GM15510 (cell line): ENCODE results near the gene TEX2.

Experiments
- POLR2A ChIP-seq: IDR thresholded peaks from 3 replicates; pipeline ENCODE4 v1.6.1; 2011; ENCODE audit warnings: borderline replicate concordance; ENCODE audit not compliant: insufficient read length; ENCODE audit errors: extremely low read depth

The TEX2 gene

DNA sequence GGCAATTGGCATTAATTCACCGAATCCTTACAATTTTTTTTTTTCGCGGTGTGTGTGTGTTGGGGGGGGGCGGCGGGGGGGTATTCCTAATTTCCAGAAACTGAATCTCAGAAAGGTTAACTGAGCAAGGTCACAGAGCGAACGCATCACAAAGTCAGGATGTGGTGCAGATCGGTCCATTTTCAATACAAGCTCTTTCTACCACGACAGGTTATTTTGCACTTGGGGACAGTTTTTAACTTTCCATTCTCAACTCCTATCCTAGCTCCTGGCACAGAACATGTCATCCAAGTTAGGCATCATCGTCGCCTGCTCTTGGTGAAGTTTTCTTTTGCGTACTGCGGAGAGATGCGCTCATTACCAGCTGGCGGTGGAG is 117.7 kb downstream of the TEX2 start:
- TF ChIP-seq POLR2A = no peak

DNA sequence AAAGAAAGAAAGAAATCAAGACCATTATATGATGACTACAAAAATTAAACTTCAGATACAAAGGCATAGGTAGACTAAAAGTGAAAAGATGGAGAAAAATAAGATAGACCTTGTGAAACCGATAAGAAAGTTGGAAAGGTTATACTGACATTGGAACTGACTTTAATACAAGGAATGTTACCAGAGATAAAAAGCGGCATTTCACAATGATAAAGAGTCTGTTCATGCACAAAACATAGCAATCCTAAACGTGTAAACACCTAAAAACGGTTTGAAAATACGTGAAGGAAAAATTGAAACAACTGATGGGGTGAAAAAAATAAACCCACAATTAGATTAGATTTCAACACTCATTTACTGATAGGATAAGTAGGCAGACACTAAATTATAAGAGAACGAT is 123.5 kb downstream of the TEX2 start:
- no peak for TF ChIP-seq POLR2A

DNA sequence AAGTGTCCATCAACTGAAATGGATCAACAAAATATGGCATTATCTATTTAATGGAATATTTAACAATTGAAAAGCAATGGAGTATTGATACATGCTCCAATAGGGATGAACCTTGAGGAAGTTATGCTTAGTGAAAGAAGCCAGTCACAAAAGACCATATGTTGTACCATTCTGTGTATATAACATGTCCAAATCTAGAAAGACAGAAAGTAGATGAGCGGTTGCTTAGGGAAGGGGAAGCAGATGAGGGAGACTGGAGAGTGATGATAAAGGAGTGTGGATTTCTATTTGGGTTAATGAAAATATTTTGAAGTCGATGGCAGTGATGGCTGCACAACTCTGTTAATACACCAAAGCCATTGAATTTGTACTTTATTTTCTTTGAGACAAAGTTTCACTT is 124.6 kb downstream of the TEX2 start:
- no peak for TF ChIP-seq POLR2A

DNA sequence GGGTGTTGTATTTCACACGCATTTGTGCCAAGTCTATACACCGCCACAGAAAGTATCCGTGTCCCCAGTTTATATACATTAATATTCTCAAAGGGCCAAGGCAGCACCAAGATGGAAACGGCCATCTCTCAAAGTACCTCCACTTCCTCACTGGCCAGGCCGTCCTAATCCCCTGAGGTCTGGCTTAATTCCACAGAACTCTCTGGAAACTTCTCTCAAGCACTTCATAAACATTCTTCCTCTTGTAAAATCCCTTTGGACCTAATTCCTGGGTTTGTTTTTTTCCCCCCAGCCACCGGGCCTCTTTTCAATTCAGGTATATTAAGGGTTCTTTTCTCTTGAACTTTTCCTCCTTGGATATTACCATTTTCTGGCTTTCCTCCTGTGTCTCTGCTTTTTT is 128.1 kb downstream of the TEX2 start:
- no peak for TF ChIP-seq POLR2A

DNA sequence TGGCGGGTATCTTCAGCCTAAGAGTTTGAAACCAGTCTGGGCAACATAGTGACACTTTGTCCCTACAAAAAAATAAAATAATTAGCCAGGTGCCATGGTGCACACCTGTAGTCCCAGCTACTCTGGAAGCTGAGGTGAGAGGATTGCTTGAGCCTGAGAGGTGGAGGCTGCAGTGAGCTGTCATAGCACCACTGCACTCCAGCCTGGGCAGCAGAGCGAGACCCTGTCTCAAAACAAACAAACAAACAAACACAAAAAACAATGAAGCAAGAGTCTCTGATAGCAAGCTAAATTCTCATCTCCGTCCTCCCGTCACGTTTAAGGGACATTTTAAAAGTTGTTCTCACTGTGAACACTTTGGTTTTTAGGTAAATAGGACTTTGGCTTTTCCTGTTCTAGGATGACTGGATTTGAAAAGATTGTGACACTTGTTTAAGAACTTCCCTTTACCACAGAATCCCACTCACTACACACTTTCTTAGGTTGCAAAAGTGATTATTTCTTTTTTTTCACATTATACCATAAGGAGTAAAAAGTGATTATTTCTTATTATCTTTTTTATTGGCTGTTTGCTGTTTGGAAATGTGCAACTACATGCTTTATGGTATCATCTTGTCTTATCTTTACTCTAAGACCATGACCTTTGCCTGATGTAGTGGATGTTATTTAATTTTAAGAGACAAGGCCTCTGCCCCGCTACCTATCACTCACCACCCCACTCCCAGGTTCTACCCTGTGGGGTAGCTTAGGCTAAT is 128.7 kb downstream of the TEX2 start:
- no peak for TF ChIP-seq POLR2A

DNA sequence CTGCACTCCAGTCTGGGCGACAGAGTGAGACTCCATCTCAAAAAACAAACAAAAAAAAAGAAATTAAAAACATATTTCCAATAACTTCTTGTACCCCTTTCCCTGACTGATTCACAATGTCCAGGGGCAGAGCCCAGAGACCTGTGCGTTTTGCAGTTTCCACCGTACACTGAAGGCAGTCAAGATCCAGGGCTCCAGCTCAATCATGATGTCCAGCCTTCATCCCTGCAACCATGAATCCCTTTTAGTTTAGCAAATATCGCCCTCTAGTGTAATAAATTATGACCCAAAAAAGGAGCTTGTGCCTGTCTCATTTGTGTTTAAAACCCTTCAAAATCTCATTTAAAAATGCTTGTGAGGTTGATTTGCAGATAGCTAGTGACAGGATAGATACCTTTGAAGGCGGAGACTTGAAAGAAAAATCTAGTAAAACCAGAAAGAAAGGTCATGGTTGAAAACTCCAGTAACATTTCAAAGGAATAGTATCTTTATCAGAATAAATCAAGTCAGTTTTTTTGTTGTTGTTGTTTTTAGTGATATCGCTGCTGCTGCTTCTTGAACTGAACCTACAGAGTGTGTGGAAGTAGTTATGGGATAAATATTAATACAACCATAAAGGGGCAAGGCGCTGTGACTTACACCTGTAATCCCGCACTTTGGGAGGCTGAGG is 129.4 kb downstream of the TEX2 start:
- no peak for TF ChIP-seq POLR2A

DNA sequence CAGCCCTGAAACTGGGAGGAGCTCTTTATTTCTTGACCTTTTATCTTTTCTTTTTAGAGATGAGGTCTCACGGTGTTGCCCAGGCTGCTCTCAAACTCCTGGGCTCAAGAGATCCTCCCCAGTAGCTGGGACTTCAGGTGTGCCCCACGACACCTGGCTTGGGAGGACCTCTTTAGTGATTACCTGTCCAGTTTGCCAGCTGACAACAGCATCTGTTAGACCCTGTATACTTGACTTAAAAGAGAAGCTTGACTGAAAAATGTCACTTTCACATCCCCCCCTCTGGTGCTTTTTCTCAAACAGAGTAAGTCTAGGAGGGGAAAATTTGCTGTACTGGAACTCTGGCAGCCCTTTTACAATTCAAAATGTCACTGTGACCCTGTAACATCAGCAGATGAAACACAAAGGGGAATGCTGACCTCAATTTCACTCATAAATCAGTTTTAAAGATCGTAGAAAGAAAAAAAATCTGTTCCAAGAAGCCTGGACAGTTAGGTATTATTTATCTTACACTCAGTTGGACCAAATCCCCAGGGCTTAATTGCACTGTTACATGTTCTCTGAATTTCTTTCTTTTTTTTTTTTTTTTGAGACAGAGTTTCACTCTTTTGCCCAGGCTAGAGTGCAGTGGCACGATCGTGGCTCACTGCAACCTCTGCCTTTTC is 131.3 kb downstream of the TEX2 start:
- TF ChIP-seq POLR2A = no peak

DNA sequence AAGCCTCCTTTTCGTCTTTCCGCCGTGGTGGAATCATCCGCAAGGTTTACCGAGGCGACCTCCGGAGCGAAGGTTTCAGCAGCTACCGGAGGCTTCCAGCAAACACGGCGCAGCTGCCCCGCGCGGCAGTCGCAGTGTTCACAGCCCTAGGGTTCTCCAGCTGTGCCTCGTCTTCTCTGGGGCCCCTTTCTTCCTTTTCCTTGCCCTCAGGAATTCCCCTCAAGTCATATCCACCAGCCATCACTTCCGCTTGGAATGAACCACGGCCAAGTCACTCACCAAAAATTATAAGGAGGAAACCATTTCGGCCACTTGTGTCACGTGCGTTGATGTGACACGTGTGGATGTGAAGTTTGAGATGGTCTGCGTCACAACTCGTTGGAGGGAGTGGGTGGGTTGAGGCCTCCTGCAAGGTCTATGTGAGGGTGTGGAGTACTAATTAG is 132.5 kb downstream of the TEX2 start:
- no peak for TF ChIP-seq POLR2A

DNA sequence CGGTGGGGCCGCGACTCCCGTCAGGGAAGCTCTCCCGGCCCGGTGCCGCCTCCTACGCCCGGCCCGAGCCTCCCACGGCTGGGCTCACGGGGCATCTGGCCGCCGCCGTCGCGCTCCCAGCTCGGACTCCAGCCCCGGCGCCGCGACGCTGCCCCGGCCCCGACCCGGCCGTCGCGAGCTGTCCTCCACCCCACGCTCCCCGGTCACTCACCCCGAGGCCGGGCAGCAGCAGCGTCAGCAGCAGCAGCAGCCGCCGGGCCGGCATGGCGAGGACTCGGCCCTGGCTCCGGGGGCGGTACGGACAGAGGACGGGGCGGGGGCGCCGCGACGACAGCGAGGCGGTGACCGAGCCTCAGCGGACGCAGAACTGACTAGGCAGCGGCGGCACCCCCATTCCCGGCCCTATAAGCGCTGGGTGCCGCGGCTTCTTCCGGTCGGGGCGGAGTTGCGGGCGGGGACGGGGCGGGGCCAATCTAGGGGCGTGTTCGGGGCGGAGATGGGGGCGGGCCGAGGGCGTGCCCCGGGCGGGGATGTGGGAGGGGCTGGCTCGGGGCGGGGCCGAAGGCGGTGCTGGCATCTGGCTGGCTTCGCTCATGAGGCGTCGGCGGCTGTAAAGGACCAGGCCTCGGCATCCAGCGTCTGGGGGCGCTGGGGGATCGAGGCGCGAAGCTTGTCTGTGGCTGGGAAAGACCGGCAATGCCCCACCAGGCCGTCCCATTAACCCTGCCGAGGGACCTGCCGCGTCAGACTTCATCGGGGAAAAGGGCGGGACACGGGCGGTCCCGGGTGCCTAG is 133.1 kb downstream of the TEX2 start, which contains the start of gene ERN1:
TSS of gene ERN1 (minus strand) at position 380 of the 794 bp plus-strand sequence. CDS start at position 265, 115 bp downstream.
- peak; percentile 99 for TF ChIP-seq POLR2A

DNA sequence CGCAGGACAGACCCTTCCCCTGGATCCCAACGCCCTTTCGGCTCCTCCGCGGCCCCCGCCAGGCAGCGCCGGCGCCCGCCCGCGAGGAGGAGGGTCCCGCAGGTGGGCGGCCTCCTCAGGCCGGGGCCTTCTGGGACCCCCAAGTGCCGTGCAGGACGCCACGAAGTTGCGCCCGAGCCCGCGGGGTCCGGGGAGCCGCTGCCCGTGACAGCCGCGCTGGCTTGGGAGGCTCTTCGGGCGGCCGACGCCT is 133.6 kb downstream of the TEX2 start:
- TF ChIP-seq POLR2A = no peak

DNA sequence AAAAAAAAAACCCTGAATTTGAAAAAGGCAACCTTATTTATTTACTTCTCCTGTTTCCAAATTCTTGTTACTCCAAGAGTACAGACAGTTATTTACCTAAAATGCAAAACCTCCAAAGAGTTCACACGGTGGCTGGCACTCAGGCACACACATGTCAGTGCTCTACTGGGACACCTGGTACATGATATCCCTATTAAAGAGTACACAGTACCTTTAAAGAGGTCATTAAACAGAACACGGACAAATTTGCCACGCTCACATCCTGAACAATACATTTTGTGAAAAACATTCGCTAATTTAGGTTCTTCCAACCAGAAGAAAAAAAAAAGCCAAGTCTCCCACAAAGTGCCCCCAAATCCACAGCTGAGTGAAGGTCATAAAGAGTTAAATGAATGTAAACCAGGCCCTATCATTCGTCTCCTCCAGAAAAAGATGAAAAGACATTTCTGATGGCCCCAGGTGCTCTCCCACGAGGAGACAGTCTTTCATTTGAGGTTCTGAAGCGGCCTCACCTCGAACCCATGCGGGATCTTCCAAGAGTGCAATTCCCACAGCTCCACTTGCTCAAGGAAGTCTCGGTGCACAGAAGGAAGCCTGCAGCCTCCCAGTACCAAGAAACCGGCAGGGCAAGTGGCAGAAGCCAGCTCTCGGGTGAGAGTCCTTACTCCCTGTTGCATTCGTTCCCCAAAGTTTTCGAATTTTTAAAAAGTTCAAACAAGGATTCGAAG is 134.1 kb downstream of the TEX2 start:
- TF ChIP-seq POLR2A = no peak

DNA sequence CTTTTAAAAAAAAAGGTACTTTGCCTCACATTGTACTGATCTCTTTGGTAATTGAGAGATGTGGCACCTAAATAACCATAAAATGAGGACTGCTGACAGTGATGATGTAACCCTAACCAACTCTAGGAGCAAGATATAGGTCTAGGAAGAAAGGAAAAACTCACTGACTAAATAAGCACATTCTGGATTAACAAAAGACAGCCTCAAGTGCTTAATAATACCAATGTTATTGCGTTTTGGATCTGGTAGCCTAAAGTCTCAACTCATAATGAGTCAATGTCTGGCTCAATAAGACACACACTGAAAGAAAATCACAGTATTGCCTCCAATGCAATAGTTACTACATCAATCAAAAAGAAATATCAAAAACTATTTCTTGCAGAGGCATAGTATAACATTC is 136.1 kb downstream of the TEX2 start:
- TF ChIP-seq POLR2A = no peak

DNA sequence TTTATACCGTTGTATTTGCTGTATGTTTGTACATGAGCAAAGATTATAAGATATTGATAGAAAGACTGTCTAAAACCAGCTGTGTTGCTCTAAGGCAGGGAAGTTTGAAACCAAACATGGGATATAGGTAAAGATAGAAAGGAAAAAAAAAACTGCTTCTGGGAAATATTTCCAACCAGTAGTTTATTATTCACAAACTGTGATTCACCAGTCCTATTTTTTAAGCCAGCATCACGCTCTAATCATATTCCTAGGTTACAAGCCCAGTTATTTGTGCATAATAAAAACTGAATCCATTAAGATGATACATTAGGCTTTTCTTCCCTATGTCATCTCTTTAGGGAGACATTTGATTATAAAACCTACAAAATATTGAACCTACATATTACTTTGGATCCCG is 137.1 kb downstream of the TEX2 start:
- TF ChIP-seq POLR2A = no peak

DNA sequence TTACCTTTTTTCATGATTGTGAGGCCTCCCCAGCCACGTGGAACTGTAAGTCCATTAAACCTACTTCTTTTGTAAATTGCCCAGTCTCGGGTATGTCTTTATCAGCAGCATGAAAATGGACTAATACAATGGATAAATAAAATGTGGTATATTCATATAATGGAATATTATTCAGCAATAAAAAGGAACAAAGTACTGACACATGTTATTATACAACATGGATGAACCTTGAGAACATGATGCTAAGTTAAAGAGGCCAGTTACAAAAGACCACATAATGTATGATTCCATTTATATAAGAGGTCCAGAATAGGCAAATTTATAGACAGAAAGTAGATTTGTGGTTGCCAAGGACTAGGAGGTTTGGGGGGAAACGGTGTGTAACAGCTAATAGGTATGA is 138.5 kb downstream of the TEX2 start:
- TF ChIP-seq POLR2A = no peak
